Effector memory CD8-positive, alpha-beta T cell (primary cell): ENCODE measurements around the gene ART3.
"Not testable (repeated sequence)": the region's sequence is repeated elsewhere in the genome, so short reads cannot be mapped to it uniquely, and the experiment has no call there.

Source experiments
- ATAC-seq: fragments of 150-1000 bp; cut with Tn5 transposase; replicated peaks from 2 replicates; pipeline ENCODE4 v1.10.0; 2021; ENCODE audit warnings: mild to moderate bottlenecking, moderate library complexity
- DNase-seq, 3 experiments: peaks; one replicate each; pipeline ENCODE4 v3.0.0; 2021
- H3K27ac Mint-ChIP-seq, 2 donors: one replicate each; pipeline ENCODE4 v1.8.0; 2022; ENCODE audit warnings: mild to moderate bottlenecking in 2 of 2, mixed read lengths in 2 of 2, moderate library complexity in 2 of 2
- H3K27me3 Mint-ChIP-seq, 2 donors: one replicate each; pipeline ENCODE4 v1.8.0; 2022; ENCODE audit warnings: mixed read lengths in 2 of 2
- H3K36me3 Mint-ChIP-seq: one replicate; pipeline ENCODE4 v1.8.0; 2022; ENCODE audit warnings: mild to moderate bottlenecking, moderate library complexity, mixed read lengths; ENCODE audit not compliant: insufficient read depth
- H3K4me1 Mint-ChIP-seq, 2 donors: one replicate each; pipeline ENCODE4 v1.8.0; 2022; ENCODE audit warnings: low read depth in 2 of 2, mixed read lengths in 2 of 2
- H3K4me3 Mint-ChIP-seq, 2 donors: one replicate each; pipeline ENCODE4 v1.8.0; 2022; ENCODE audit warnings: mild to moderate bottlenecking in 2 of 2, mixed read lengths in 2 of 2, moderate library complexity in 2 of 2
- H3K9me3 Mint-ChIP-seq, 2 donors: one replicate each; pipeline ENCODE4 v1.8.0; 2022; ENCODE audit warnings: mixed read lengths in 2 of 2
- total RNA-seq, 9 experiments: gene quantifications; one replicate each; lab custom pipeline; 2026; lab: John Stamatoyannopoulos, UW

The ART3 gene
- 0 to 1.4 (median 0.19) reads per million in 9 experiments for total RNA-seq

DNA sequence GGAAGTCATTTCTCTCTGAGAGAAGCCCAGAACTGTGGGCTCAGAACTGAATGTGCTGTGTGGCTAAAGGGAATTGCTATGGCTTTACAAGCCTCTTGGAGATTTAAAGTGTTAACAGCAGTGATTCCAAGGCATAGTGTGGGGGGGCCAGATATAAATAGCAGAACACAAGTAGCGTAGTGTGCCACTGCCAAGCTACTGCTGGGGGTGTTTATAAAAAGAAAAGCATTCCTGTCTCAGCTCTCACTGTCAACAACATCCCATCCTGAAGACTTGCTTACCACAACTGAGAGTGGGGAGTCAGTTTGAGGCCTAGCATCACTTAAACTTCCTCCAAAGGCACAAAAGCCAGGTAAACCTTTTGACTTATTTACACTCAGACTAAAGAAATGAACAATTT, at the start of gene ART3:
ART3 (plus strand) TSS at position 242 of the 400 bp plus-strand sequence. CDS start 1,181 bp downstream, outside the sequence.
- ATAC-seq (no peak), DNase-seq (no peak)
- no peaks in the 10 kb centered on the region for H3K9me3 Mint-ChIP-seq
- no peaks in the 10 kb centered on the region for H3K4me1 Mint-ChIP-seq
- H3K27ac Mint-ChIP-seq, result no peak within 1 kb of the TSS
- H3K27me3 Mint-ChIP-seq, result peaks cover 14 to 15% of the 10 kb centered on the region in 2 donors
- H3K36me3 Mint-ChIP-seq, result no peaks in the 10 kb centered on the region
- no peak within 1 kb of the TSS for H3K4me3 Mint-ChIP-seq

GRCh38 chr4:76028350-76028765, 46.2 kb upstream of the ART3 start:
- H3K9me3 Mint-ChIP-seq, result no peaks in the 10 kb centered on the region
- H3K27ac Mint-ChIP-seq, result no peak overlapping the region
- H3K27me3 Mint-ChIP-seq, result peaks cover 19 to 25% of the 10 kb centered on the region in 2 donors
- H3K4me1 Mint-ChIP-seq, result peaks cover 0 to 3% of the 10 kb centered on the region in 2 donors
- DNase-seq (no peak), ATAC-seq (no peak)
- no peaks in the 10 kb centered on the region for H3K36me3 Mint-ChIP-seq
- peak overlapping the region in 1 of 2 donors; percentile 14 for H3K4me3 Mint-ChIP-seq

DNA sequence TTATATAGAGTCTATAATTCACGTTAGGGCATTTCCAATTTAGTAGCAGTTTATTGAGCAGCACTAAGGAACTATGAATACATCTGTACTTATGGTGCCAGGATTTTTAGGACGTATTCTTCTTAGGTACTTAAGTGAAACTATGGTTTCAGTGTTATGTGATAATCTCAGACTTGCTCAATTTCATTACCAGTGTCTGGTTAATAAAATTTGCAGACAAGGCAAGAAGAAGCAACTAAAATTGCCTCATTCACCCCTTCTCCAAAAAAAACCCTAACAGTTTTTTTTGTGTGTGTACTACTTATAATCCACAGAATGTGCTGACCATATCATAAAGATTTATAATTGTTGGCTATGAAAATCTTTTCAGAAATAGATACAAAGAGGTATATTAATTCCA, 45.2 kb upstream of the ART3 start:
- H3K9me3 Mint-ChIP-seq, result no peaks in the 10 kb centered on the region
- no peak overlapping the region for H3K27ac Mint-ChIP-seq
- no peak for DNase-seq
- no peak overlapping the region for H3K4me3 Mint-ChIP-seq
- no peak for ATAC-seq
- H3K4me1 Mint-ChIP-seq, result peaks cover 0 to 1% of the 10 kb centered on the region in 2 donors
- H3K27me3 Mint-ChIP-seq, result peaks cover 13 to 25% of the 10 kb centered on the region in 2 donors
- no peaks in the 10 kb centered on the region for H3K36me3 Mint-ChIP-seq

DNA sequence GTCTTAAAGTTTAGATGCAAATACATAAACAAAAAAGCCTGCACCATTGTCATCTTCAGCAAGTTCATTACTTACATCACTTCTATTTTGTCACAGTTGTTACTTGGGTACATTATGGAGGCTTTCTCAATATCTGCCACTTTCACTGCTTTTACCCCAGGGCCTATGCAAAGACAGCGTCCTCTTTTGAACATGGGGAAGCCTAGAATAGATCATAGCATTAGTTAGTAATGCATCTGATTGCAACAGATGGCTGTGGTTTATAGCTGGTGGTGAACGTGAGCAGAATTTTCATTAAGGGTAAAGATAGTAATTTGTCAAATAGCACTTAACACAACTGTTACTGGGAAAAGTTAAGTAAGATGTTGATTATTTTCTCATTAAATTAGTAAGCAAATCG, 39.4 kb upstream of the ART3 start:
- no peaks in the 10 kb centered on the region for H3K36me3 Mint-ChIP-seq
- no peak for ATAC-seq
- no peak overlapping the region for H3K27ac Mint-ChIP-seq
- H3K4me1 Mint-ChIP-seq, result no peaks in the 10 kb centered on the region
- H3K27me3 Mint-ChIP-seq, result peaks cover 7% of the 10 kb centered on the region in 2 donors
- H3K9me3 Mint-ChIP-seq, result no peaks in the 10 kb centered on the region
- no peak overlapping the region for H3K4me3 Mint-ChIP-seq
- DNase-seq, result no peak

GRCh38 chr4:76035799-76036380, 38.6 kb upstream of the ART3 start, which contains the start of gene CXCL11:
CXCL11 (minus strand) TSS chr4:76036070; CDS start chr4:76035987, 83 bp downstream.
- Mint-ChIP-seq H3K36me3 (no peaks in the 10 kb centered on the region), H3K27me3 (peaks cover 4 to 7% of the 10 kb centered on the region in 2 donors), H3K4me3 (no peak within 1 kb of the TSS), H3K4me1 (no peaks in the 10 kb centered on the region), H3K9me3 (no peaks in the 10 kb centered on the region), H3K27ac (no peak within 1 kb of the TSS)
- no peak for DNase-seq
- no peak for ATAC-seq

- no peaks in the 10 kb centered on the region for H3K4me1 Mint-ChIP-seq
- H3K27ac Mint-ChIP-seq, result no peak overlapping the region
- DNase-seq (no peak), ATAC-seq (no peak)
- no peaks in the 10 kb centered on the region for H3K36me3 Mint-ChIP-seq
- no peak overlapping the region for H3K4me3 Mint-ChIP-seq
- H3K9me3 Mint-ChIP-seq, result no peaks in the 10 kb centered on the region
- H3K27me3 Mint-ChIP-seq, result peaks cover under 1 to 6% of the 10 kb centered on the region in 2 donors
Observed at GRCh38 chr4:76036855-76037254, 37.7 kb upstream of the ART3 start.

DNA sequence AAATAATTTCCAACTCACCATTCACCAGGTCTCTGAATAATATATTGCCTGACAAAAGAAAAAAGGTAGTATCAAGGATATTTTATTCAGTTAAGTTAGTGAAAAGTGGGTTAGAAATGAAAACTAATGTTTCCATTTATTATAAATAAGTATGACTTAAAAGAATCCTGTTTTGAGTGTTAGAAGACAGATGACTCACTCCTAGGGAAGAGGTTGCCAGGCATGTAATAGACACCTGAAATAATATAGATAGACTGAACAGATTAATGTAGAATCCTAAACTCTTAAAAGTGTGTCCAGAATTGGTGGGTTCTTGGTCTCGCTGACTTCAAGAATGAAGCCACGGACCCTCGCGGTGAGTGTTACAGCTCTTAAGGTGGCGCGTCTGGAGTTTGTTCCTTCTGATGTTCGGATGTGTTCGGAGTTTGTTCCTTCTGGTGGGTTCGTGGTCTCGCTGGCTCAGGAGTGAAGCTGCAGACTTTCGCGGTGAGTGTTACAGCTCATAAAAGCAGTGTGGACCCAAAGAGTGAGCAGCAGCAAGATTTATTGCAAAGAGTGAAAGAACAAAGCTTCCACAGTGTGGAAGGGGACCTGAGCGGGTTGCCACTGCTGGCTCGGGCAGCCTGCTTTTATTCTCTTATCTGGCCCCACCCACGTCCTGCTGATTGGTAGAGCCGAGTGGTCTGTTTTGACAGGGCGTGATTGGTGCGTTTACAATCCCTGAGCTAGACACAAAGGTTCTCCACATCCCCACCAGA, 32.1 kb upstream of the ART3 start:
- not testable (repeated sequence) for DNase-seq, H3K9me3 Mint-ChIP-seq, H3K27ac Mint-ChIP-seq, H3K36me3 Mint-ChIP-seq, ATAC-seq, H3K4me1 Mint-ChIP-seq
- H3K27me3 Mint-ChIP-seq, result peaks cover 0 to 13% of the 10 kb centered on the region in 2 donors
- peak overlapping the region; percentile 61 to 63 for H3K4me3 Mint-ChIP-seq

- H3K4me1 Mint-ChIP-seq, H3K9me3 Mint-ChIP-seq, H3K36me3 Mint-ChIP-seq, H3K27ac Mint-ChIP-seq, ATAC-seq, DNase-seq, H3K4me3 Mint-ChIP-seq: not testable (repeated sequence)
- H3K27me3 Mint-ChIP-seq, result peaks cover 9 to 13% of the 10 kb centered on the region in 2 donors
Observed at GRCh38 chr4:76043306-76043705, 31.2 kb upstream of the ART3 start.

- H3K9me3 Mint-ChIP-seq, H3K36me3 Mint-ChIP-seq, H3K27ac Mint-ChIP-seq, H3K4me3 Mint-ChIP-seq, DNase-seq, H3K4me1 Mint-ChIP-seq, ATAC-seq: not testable (repeated sequence)
- H3K27me3 Mint-ChIP-seq, result peaks cover 13 to 14% of the 10 kb centered on the region in 2 donors
Observed at GRCh38 chr4:76044686-76045085, 29.8 kb upstream of the ART3 start.

- H3K27me3 Mint-ChIP-seq, result peaks cover 8 to 14% of the 10 kb centered on the region in 2 donors
- H3K9me3 Mint-ChIP-seq, ATAC-seq, H3K4me3 Mint-ChIP-seq, DNase-seq, H3K4me1 Mint-ChIP-seq, H3K27ac Mint-ChIP-seq, H3K36me3 Mint-ChIP-seq: not testable (repeated sequence)
Observed at GRCh38 chr4:76049860-76050416, 24.6 kb upstream of the ART3 start.

- not testable (repeated sequence) for H3K36me3 Mint-ChIP-seq, H3K27ac Mint-ChIP-seq, H3K9me3 Mint-ChIP-seq, H3K4me1 Mint-ChIP-seq, H3K4me3 Mint-ChIP-seq, DNase-seq, ATAC-seq
- H3K27me3 Mint-ChIP-seq, result peaks cover 14% of the 10 kb centered on the region in 2 donors
Observed at GRCh38 chr4:76050560-76051050, 23.9 kb upstream of the ART3 start.

- ATAC-seq (no peak), DNase-seq (no peak)
- Mint-ChIP-seq H3K27ac (no peak overlapping the region), H3K27me3 (peaks cover 8 to 14% of the 10 kb centered on the region in 2 donors), H3K4me1 (no peaks in the 10 kb centered on the region), H3K4me3 (no peak overlapping the region), H3K9me3 (no peaks in the 10 kb centered on the region), H3K36me3 (no peaks in the 10 kb centered on the region)
Observed at GRCh38 chr4:76053730-76054129, 20.8 kb upstream of the ART3 start.

- Mint-ChIP-seq H3K9me3 (no peaks in the 10 kb centered on the region), H3K4me3 (no peak overlapping the region), H3K27me3 (peaks cover 7 to 14% of the 10 kb centered on the region in 2 donors), H3K4me1 (no peaks in the 10 kb centered on the region), H3K27ac (no peak overlapping the region), H3K36me3 (no peaks in the 10 kb centered on the region)
- no peak for DNase-seq
- ATAC-seq, result no peak
Observed at GRCh38 chr4:76055016-76055415, 19.5 kb upstream of the ART3 start.
